Upper lobe of left lung (tissue), 6 donors: ENCODE results near the gene COBLL1. TPM values are rescaled to one million over a fixed set of nuclear protein-coding genes. Genes with fewer than 3 reads are reported as not detected.

Experiments
- ATAC-seq, 2 donors: fragments of 200-7000 bp; cut with Tn5 transposase; one replicate each; pipeline ENCODE4 v1.9.1; 2022; ENCODE audit warnings: mild to moderate bottlenecking in 2 of 2, moderate library complexity in 2 of 2; ENCODE audit not compliant: low FRiP score in 2 of 2
- DNase-seq, 2 donors: peaks; one replicate each; pipeline ENCODE4 v3.0.0-alpha.2; 2019 to 2020
- H3K27ac ChIP-seq, 4 donors: fragments of 200-600 bp; sonication (generic); one replicate each; pipeline ENCODE4 v1.5.1; 2016 to 2019
- H3K27me3 ChIP-seq, 4 donors: fragments of 200-600 bp; sonication (generic); one replicate each; pipeline ENCODE4 v1.5.1; 2017 to 2019
- H3K36me3 ChIP-seq, 4 donors: fragments of 200-600 bp; sonication (generic); one replicate each; pipeline ENCODE4 v1.5.1; 2016 to 2019
- H3K4me1 ChIP-seq, 4 donors: fragments of 200-600 bp; sonication (generic); one replicate each; pipeline ENCODE4 v1.5.1; 2018 to 2019
- H3K4me3 ChIP-seq, 4 donors: fragments of 200-600 bp; sonication (generic); one replicate each; pipeline ENCODE4 v1.5.1; 2017 to 2019; ENCODE audit warnings: mild to moderate bottlenecking in 2 of 4, moderate library complexity in 1 of 4
- H3K9me3 ChIP-seq, 4 donors: fragments of 200-600 bp; sonication (generic); one replicate each; pipeline ENCODE4 v1.5.1; 2018 to 2019
- EP300 ChIP-seq, 4 donors: sonication (generic); formaldehyde crosslinking; IDR thresholded peaks; one replicate each; pipeline ENCODE4 v1.5.1; 2017; ENCODE audit warnings: antibody characterized with exemption in 4 of 4, control low read depth in 2 of 4
- POLR2A ChIP-seq, 4 donors: fragments of 450-650 bp; IDR thresholded peaks; one replicate each; pipeline ENCODE4 v1.5.1; 2016 to 2017; ENCODE audit warnings: antibody characterized with exemption in 4 of 4, mild to moderate bottlenecking in 2 of 4
- POLR2AphosphoS5 ChIP-seq, 2 donors: sonication (generic); formaldehyde crosslinking; IDR thresholded peaks; one replicate each; pipeline ENCODE4 v1.5.1; 2017; ENCODE audit warnings: antibody characterized with exemption in 2 of 2
- WGBS, 2 donors: methylation state at CpG; one replicate each; pipeline ENCODE4 v1.1.5; 2017 to 2018; 5-methylcytosine and 5-hydroxymethylcytosine counted together
- total RNA-seq, 6 donors: library from RNA; depleted of rRNA in 4 of 6; stranded (reverse); fragments of >200 nt in 4 of 6; gene quantifications; one replicate each; pipeline versions ENCODE4 v1.1.0 to v1.2.1, GENCODE V29; 2016 to 2021
- TF ChIP-seq, protein P1 (sequence below), 6 experiments: fragments of 450-650 bp in 4 of 6; fragments of 200-600 bp in 2 of 6; sonication (generic) in 2 of 6; IDR thresholded peaks; one replicate each; pipeline ENCODE4 v1.5.1; 2016 to 2019; ENCODE audit warnings: antibody characterized with exemption in 6 of 6
- donor health status: DM: no; HTN: no; CAD: no; lungs with moderate emphysema.
- donor health status: DM: no; HTN: yes; CAD: no; lungs with severe emphysema.

Gene COBLL1, protein sequence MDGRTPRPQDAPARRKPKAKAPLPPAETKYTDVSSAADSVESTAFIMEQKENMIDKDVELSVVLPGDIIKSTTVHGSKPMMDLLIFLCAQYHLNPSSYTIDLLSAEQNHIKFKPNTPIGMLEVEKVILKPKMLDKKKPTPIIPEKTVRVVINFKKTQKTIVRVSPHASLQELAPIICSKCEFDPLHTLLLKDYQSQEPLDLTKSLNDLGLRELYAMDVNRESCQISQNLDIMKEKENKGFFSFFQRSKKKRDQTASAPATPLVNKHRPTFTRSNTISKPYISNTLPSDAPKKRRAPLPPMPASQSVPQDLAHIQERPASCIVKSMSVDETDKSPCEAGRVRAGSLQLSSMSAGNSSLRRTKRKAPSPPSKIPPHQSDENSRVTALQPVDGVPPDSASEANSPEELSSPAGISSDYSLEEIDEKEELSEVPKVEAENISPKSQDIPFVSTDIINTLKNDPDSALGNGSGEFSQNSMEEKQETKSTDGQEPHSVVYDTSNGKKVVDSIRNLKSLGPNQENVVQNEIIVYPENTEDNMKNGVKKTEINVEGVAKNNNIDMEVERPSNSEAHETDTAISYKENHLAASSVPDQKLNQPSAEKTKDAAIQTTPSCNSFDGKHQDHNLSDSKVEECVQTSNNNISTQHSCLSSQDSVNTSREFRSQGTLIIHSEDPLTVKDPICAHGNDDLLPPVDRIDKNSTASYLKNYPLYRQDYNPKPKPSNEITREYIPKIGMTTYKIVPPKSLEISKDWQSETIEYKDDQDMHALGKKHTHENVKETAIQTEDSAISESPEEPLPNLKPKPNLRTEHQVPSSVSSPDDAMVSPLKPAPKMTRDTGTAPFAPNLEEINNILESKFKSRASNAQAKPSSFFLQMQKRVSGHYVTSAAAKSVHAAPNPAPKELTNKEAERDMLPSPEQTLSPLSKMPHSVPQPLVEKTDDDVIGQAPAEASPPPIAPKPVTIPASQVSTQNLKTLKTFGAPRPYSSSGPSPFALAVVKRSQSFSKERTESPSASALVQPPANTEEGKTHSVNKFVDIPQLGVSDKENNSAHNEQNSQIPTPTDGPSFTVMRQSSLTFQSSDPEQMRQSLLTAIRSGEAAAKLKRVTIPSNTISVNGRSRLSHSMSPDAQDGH
- 100 to 1,000 TPM in 2 of 6 donors, 10 to 100 TPM in 4; 64.3 to 128 (median 90.1) TPM for total RNA-seq

GRCh38 chr2:164841719-164842623 is at the start of gene COBLL1:
Gene COBLL1 (minus strand): TSS chr2:164841823. CDS start chr2:164841196, 627 bp downstream.
- DNase-seq (peak; percentile 80 to 94), ATAC-seq (peak; percentile 86 to 91)
- 0 to 2% methylated on average over 17 to 49 of the region's 57 CpGs for WGBS, 2 donors

GRCh38 chr2:164890544-164890943 is 48.9 kb upstream of the COBLL1 start:
- H3K27me3 ChIP-seq: no peaks in the 10 kb centered on the region
- no peaks in the 10 kb centered on the region for H3K9me3 ChIP-seq
- H3K27ac ChIP-seq: no peak overlapping the region
- TF ChIP-seq, protein P1, sequence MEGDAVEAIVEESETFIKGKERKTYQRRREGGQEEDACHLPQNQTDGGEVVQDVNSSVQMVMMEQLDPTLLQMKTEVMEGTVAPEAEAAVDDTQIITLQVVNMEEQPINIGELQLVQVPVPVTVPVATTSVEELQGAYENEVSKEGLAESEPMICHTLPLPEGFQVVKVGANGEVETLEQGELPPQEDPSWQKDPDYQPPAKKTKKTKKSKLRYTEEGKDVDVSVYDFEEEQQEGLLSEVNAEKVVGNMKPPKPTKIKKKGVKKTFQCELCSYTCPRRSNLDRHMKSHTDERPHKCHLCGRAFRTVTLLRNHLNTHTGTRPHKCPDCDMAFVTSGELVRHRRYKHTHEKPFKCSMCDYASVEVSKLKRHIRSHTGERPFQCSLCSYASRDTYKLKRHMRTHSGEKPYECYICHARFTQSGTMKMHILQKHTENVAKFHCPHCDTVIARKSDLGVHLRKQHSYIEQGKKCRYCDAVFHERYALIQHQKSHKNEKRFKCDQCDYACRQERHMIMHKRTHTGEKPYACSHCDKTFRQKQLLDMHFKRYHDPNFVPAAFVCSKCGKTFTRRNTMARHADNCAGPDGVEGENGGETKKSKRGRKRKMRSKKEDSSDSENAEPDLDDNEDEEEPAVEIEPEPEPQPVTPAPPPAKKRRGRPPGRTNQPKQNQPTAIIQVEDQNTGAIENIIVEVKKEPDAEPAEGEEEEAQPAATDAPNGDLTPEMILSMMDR (IDR thresholded peaks at IDR 0.05): no peak
- no peak for ATAC-seq
- DNase-seq: no peak
- H3K4me1 ChIP-seq: no peaks in the 10 kb centered on the region
- no peak overlapping the region for H3K4me3 ChIP-seq
- WGBS, 2 donors: 43 to 45% methylated on average over 4 of the region's 4 CpGs
- no peaks in the 10 kb centered on the region for H3K36me3 ChIP-seq

More at GRCh38 chr2:164841719-164842623, at the start of gene COBLL1:
- Histone ChIP-seq H3K27ac (peak within 1 kb of the TSS; percentile 96 to 99 (median 98)), H3K9me3 (no peaks in the 10 kb centered on the region), H3K36me3 (no peaks in the 10 kb centered on the region), H3K27me3 (no peaks in the 10 kb centered on the region), H3K4me1 (peaks cover 10 to 32% (median 20%) of the 10 kb centered on the region in 4 donors), H3K4me3 (peak within 1 kb of the TSS; percentile 68 to 86 (median 78))
- peak in 1 of 2 donors; percentile 24 for TF ChIP-seq POLR2AphosphoS5 (IDR thresholded peaks at IDR 0.05)
- TF ChIP-seq, protein P1 (IDR thresholded peaks at IDR 0.05): peak; percentile 80 to 95 (median 90)
- TF ChIP-seq POLR2A (IDR thresholded peaks at IDR 0.05): peak in 3 of 4 donors; percentile 21 to 62 (median 53)
- TF ChIP-seq EP300 (IDR thresholded peaks at IDR 0.05): no peak

- Histone ChIP-seq H3K36me3 (no peaks in the 10 kb centered on the region), H3K27me3 (no peaks in the 10 kb centered on the region), H3K9me3 (no peaks in the 10 kb centered on the region), H3K27ac (no peak overlapping the region), H3K4me1 (no peaks in the 10 kb centered on the region), H3K4me3 (no peak overlapping the region)
- DNase-seq: no peak
- ATAC-seq: no peak
- no peak for TF ChIP-seq EP300 (IDR thresholded peaks at IDR 0.05)
- TF ChIP-seq POLR2A (IDR thresholded peaks at IDR 0.05): no peak
- TF ChIP-seq POLR2AphosphoS5 (IDR thresholded peaks at IDR 0.05): no peak
- TF ChIP-seq, protein P1 (IDR thresholded peaks at IDR 0.05): no peak
- WGBS, 2 donors: 83 to 92% methylated on average over 3 of the region's 3 CpGs
Observed at GRCh38 chr2:164888592-164888991, 47.0 kb upstream of the COBLL1 start.

DNA sequence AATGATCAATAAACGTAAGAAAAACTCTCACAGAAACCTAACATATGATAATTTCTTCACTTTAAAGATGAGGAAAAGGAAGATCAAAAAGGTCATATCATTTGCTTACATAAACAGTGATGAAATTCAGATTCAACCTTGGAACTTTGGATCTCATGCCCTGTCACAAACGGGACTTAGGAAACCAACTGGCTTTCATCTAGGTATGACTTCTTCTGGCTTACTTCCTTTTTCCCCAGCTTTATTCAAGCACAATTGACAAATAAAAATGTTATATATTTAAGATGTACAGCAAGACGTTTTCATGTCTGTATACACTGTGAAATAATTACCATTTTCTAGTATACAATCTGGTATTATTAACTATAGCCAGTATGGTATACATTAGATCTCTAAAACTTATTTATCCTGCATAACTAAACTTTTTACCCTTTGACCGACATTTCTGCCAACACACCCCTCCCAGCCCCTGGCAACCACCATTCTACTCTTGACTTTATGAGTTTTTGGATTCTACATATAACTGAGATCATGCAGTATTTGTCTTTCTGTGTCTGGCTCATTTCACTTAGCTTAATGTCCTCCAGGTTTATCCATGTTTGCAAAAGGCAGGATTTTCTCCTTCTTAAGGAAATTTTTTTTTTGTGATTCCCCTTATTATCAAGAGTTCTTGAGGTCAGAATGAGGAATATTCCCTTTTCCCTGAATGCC is 46.0 kb upstream of the COBLL1 start:
- 71 to 78% methylated on average over 4 of the region's 4 CpGs for WGBS, 2 donors
- Histone ChIP-seq H3K27me3 (no peaks in the 10 kb centered on the region), H3K9me3 (no peaks in the 10 kb centered on the region), H3K36me3 (no peaks in the 10 kb centered on the region), H3K4me1 (no peaks in the 10 kb centered on the region), H3K4me3 (no peak overlapping the region), H3K27ac (no peak overlapping the region)
- no peak for DNase-seq
- ATAC-seq: no peak
- TF ChIP-seq POLR2A (IDR thresholded peaks at IDR 0.05) (no peak), EP300 (IDR thresholded peaks at IDR 0.05) (no peak), POLR2AphosphoS5 (IDR thresholded peaks at IDR 0.05) (no peak)
- TF ChIP-seq, protein P1 (IDR thresholded peaks at IDR 0.05): no peak
